ENCODE data around the gene PIM2.
"Not testable (repeated sequence)": the region's sequence is repeated elsewhere in the genome, so short reads cannot be mapped to it uniquely, and the experiment has no call there.

PIM2 gene

DNA sequence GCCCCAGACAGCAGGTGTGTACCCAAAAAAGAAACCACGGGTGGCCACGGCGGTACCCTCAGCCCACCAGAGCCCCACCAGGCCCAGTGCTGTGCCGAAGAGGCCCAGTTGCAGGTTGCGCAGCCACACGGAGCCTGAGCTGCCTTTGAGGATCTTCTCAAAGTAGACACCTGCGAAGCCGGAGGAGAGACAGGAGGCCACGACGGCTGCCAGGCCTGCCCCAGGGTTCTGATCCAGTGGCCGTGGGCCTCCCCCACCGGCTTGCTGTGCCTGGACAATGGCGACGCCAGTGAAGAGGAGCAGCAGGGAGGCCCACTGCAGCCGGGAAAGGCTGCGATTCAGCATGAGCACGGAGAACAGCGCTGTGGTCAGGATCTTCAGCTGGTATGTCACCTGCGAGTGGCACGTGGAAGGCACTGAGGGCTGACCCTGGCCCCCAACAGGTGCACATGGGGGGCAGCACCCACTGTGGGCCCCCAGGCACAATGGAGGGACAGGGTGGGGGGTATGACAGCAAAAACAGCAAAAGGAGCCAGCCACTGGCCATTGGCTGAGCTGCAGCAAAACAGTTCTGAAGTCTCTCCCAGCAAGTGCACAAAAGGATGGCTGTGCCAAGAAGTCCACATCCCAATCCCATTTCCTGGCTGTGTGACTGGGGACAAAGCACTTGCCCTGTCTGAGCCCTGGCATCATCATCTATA, 13.6 kb downstream of the PIM2 start:
- no peak for DNase-seq (ENCODE audit: low spot score)

DNA sequence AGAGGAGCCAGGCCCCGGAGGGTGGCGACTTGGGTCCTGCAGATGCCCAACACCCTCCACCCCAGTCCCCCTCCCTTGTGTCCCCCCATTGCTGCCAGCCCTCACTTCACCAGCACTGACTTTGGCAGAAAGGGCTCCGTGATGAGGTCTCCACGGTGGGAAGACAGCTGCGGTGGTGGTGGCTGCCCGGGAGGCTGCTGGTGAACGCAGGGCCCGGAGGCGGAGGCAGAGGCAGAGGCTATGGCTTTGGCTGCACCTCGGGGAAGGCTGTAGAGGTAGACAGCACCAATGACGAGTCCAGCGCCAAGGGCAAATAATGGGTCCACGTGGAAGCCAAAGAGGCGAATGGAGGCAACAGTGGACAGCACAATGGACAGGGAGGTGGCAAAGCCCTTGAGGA, 14.2 kb downstream of the PIM2 start:
- DNase-seq (ENCODE audit: low spot score): no peak

DNA sequence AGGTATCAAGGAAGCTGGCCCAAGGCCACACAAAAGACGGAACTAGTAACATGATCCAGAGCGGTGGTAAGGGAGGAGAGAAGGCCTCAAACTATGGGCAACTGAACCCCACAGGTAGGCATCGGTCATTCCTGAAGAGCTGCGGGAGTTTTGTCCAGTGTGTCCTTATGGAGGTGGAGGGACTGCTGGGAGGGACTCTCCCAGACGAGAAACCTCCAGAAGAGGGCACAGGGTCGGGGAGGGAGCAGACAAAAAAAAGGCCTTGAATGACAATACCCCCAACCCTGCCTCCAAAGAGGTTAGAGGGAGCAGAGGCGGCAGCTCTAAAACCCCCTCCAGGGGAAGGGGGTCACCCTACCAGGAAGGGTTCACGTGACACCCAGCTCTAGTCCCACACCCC, 14.6 kb downstream of the PIM2 start:
- no peak for DNase-seq (ENCODE audit: low spot score)

DNA sequence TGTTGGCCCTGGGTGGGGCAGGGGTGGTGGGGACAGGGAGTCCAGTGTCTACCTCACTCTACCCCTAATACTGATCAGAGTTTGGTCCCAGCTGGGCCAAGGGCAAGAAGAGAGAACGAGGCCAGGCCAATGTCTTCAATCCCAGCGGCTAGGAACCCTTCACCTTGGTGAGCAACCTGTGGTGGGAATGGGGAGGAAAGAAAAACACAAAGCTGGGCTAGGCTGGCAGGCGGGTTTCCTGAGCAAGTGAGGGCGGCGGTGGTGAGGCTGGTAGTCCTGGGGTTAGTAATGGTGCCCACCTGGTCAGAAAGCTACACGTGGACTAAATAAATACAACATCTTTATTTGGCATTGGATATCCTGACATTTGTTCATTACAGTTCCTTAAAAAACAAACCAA, 15.5 kb downstream of the PIM2 start:
- DNase-seq (ENCODE audit: low spot score): no peak

DNA sequence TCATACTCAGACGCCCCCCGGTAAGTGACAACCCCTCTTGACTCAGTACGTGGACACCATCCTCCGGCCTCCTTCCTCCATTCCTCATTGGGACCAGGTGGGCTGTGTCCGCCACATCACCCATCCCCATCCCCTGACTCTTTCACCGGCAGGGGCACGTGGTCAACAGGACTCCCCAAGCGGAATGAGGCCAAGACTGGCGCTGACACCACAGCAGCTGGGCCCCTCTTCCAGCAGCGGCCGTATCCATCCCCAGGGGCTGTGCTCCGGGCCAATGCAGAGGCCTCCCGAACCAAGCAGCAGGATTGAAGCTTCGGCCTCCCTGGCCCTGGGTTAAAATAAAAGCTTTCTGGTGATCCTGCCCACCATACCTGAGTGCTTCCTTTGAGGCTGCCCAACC, 16.0 kb downstream of the PIM2 start:
- DNase-seq (ENCODE audit: low spot score): no peak

DNA sequence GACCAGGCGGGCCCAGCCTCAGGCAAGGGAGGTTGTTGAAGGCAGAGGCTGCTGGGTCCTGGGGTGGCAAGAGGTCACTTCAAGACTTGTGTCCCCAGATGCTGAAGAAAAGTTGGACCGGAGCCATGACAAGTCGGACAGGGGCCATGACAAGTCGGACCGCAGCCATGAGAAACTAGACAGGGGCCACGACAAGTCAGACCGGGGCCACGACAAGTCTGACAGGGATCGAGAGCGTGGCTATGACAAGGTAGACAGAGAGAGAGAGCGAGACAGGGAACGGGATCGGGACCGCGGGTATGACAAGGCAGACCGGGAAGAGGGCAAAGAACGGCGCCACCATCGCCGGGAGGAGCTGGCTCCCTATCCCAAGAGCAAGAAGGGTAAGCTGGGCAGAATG, 16.7 kb downstream of the PIM2 start:
- no peak for DNase-seq (ENCODE audit: low spot score)

DNA sequence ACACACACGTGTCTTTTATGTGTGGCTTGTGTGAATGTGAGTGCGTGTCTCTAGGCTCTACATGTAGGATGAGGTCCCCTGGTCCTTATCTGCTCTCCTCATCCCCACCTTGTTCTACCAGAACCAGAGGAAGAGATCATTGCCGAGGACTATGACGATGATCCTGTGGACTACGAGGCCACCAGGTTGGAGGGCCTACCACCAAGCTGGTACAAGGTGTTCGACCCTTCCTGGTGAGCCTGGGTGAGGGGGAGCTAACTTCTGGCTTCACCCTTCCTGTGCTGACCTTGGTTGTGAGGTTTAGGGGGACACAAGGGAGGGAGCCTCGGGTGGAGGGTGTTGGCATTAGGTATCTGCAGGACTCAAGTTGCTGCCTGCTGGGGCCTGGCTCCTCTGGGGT, 17.8 kb downstream of the PIM2 start:
- DNase-seq (ENCODE audit: low spot score): no peak

DNA sequence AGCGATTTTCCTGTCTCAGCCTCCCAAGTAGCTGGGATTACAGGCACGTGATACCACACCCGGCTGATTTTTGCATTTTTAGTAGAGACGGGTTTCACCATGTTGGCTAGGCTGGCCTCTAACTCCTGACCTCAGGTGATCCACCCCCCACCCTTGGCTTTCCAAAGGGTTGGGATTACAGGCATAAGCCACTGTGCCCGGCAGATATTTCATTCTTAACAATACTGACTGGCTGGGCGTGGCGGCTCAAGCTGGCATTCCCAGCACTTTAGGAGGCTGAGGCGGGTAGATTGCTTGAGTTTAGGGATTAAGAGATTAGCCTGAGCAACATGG, 19.8 kb downstream of the PIM2 start:
- DNase-seq (ENCODE audit: low spot score): no peak

DNA sequence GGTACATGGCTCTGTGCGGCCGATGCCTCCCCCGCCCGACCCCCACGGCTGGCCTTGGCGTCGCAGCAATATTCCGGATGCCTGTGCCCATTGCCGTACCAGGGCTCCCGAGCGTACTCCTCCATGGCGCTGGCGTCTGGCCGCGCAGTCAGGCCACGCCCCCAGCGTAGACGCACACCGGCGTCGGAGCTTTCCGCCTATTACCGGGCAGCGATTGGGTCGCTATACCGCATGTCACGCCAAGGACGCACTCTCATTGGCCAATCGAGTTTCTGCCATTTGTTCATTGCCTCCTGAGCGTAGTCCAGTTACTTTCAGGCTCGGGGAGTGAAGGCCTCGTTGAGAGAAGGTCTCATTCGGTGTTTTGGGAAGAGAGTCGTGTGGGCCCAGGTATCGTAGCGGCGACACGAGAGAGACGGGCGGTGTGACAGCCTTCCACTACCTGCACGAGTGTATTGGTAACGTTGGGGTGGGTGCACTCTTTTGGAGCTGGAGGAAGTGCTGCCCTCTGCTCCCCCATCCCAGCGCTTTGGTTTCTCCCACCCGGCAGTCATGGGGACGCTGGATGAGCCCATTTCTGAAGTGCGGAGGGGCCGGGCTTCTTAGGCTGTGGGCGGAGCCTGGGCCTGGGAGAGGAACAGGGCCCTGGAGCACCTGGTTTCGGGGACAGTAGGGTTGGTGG, 21.1 kb downstream of the PIM2 start, which contains the start of the genes PQBP1 and TIMM17B:
TSS of gene PQBP1 (plus strand) at position 306 of the 682 bp plus-strand sequence. CDS start 580 bp downstream, outside the sequence.
TSS of gene TIMM17B (minus strand) at position 144 of the 682 bp plus-strand sequence. CDS start at position 125, 19 bp downstream.
- peak; percentile 89 for DNase-seq (ENCODE audit: low spot score)

DNA sequence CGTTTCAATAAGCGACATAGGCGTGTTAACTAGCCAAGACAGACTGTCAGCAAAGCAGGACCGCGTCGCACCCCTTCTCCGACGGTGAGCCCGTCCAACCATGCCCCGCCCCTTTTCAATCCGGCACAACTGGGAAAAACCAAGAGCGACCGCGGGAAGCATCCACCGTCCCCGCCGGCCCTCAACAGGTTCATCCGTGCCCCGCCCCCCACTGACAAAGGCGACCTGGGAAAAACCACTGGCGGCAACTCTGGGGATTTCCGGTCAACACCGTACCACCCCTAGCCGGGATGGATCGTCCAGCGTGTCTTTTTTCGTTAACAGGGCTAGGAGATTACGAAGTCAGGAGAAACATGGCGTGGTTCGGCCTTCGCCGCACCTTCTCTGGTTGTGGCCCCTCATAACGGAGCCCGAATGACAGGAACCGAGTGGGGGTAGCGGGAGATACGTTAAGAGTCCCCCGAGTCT, 21.6 kb downstream of the PIM2 start:
- peak; percentile 76 for DNase-seq (ENCODE audit: low spot score)

DNA sequence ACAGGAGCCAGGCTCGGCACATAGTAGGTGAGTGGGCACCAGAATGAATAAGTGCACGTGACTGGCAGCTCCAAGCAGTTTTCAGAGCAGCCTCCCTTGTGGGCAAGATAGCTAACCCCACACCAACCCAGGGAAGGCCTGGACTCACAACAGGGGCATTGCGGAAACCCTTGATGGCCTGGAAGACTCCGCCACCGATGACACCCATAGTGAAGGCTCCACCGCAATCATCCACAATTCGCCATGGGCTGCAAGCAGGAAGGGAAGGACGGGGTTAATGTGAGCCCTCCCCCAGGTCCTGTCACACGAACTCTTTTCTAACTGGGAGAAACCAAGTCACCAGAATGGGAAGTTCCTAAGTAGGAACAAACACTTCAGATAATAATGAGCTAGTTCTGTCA, 22.2 kb downstream of the PIM2 start:
- no peak for DNase-seq (ENCODE audit: low spot score)

DNA sequence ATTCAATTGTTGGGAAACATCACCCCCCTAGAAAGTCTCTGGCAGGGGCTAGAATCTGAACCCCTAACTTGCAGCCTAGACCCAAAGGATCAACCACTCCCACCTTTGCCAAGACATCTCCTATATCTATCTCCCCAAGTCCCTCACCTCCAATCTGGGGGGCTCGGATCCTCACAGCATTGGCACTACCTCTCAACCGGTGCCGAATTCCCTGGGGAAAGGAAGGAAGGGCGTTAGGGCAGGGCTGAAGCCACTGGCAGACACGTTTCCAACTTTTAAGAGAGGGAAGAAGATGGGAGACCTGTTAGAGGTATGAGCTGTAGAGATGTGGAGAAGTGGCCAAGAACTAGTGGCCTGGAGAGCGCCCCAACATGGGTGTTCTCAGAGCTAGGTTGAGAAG, 23.9 kb downstream of the PIM2 start:
- DNase-seq (ENCODE audit: low spot score): no peak

DNA sequence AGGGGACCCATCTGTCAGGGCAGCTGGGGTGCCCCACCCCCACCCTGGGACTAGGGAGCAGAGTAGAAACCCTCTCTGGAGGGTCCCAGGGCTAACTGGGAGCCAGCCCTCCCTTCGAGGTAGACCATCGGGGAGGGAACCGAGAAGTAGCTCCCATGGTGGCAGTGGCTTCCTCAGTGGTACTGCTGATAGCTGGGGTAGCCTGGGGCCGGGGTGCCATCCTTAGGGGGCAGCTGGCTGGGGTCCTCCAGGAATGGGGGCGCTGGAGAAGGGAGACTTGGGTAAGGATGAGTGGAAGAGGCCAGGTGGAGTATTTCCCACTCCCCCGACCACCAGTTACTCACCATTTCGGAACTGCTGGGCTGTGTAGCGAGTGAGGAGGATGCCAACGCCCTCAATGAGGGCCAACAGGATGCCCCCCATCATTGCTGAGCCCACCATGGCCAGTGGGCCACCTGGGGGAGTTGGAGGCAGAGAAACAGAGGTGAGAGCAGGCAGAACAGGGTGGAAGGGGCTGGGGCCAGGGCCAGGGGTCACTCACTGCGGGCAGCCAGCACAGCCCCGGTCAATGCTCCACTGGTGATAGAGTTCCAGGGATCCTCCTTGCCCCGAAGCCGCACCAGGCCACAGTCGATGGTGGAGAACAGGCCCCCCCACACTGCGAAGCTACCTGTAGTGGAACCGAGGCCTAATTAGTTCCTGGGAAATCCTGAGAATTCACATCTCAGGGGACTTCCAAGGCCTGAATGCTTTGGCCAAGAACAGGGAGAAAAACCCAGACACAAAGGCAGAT, 25.1 kb downstream of the PIM2 start:
- no peak for DNase-seq (ENCODE audit: low spot score)

DNA sequence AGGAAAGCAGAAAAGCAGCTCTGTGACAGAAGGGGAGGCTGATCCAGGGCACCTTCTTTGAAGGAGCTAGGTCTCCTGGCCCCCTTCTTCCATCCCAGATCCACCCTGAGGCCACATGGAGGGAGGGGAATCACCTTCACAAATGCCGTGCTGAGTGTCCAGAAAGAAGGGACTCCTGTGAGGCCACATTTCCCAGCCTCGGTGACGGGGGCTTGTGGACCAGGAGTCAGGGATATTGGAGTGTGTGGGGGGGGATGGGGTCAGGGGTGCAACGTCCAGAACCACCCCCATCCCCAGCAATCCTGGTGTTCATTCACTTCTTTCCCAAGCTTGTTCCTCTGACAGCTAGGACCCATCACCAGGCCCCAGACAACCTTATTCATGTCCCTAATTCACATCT, 25.9 kb downstream of the PIM2 start:
- DNase-seq (ENCODE audit: low spot score): no peak

DNA sequence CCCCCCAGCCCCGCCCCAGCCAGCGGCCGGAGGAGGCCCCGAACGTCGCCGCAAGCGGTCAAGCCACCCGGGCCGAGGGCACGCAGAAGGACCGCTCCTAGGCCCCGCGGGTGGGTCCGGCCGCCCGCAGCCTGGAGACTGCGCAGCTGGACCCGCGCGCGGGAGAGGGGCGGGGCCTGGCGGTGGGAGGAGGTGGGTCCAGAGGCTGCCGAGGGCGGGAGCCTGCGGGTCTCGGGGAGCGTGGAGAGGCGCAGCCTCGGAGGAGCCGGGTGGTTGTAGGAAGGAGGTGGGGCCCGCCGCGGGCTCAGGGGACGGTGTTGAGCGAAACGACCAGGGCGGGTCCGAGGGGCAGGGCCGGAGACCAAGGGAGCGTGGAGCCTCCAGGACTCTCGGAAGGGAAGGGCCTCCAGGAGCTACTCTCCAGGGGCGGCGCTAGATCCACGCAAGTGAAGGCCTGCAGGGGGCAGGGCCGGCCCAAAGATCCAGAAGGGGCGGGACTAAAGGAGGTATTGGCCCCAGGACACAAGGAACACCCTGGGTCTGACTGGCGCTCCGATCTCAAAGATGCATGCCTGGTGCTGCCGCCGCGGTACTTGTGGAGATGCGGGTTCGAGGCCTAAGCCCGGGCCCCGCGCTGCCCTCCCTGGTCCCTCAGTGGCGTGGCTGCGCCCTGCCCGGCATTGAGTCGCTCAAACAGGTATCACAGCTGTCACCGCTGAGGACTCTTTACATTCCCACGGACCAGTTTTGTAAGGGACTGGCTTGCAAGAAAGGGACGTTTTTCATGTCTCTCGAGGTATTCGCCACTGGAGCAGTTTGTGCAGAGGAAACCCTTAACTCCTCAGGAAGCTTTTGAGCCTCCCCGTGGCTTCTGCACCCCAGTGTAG, 27.2 kb downstream of the PIM2 start:
- peak; percentile 78 for DNase-seq (ENCODE audit: low spot score)

DNA sequence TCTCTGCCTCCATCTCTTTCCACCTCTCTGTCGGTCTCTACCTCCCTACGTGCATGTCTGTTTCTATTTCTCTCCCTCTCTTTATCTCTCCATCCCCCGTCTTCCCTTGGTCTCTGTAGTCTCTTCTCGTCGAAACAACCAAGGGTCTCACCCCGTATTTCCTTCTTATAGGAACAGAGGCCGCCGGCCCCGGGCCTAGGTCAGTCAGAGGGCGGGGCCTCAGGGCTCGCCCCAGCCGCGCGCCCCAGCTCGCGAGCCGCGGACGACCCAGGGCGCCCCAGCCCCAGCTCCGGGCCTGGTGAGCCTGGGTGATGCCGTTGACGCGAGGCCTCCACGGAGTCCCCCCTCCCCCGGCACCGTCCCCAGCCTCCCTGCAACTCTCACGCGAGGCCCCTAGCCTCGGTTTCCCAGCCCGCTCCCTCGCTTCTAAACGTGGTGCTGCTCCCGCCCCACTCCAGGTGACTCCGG, 27.9 kb downstream of the PIM2 start:
- no peak for DNase-seq (ENCODE audit: low spot score)

DNA sequence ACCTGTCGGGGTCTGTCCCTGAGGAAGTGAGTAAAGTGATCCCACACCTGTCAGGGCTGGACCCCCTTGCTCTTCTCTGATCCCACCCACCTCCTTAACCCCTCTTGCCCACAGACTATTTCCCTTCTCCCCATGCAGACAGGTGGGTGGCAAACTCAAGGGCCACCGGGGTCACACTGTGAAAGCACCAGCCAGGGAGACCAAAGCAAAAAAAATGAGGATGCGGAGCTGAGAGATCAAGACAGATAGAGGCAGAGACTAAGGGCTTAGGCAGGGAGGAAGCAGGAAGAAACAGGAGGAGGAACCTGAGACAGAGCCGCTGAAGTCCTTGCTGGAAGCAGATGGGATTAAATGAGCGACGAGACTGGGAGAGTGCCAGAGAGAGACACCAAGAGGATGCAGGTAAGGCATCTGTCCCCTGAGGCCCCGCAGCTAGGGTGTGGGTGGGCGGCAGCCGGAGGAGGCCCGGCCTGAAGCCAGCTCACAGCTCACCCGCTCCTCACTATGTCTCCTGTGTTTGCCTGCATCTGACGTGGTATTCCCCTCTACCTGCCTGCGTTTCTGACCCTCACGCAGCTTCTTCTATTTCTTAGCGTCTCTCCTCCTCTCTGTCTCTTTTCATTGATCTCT, 28.4 kb downstream of the PIM2 start:
- DNase-seq (ENCODE audit: low spot score): no peak

DNA sequence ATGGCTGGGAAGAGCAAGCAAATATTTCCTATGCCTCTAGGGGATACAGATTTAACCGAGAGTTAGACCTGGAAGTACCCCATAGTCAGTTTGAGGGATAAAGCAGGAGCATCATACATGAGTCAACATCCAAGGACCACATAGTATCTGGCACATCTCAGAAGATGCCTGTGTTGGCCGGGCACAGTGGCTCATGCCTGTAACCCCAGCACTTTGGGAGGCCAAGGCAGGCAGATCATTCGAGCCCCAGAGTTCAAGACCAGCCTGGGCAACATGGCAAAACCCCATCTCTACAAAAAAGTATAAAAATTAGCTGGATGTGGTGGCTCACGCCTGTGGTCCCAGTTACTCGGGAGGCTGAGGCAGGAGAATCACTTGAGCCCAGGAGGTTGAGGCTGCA, 32.2 kb downstream of the PIM2 start:
- DNase-seq (ENCODE audit: low spot score): not testable (repeated sequence)

DNA sequence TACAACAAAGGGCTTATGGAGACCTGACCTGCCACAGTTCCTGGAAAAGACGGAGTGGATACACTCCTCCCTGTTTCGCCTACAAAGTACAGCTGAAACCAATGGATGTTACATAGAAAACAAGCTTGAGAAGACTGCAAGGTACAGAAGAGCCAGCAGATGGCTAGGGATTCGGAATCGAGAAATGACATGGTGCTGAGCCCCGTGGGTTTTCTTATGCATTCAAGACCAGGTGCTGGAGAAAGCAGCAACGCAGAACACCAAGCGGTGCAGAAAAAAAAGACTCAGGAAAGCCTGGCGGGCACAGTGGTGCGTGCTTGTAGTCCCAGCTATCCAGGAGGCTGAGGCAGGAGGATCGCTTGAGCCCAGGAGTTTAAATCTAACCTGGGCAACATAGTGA, 35.1 kb downstream of the PIM2 start:
- no peak for DNase-seq (ENCODE audit: low spot score)

DNA sequence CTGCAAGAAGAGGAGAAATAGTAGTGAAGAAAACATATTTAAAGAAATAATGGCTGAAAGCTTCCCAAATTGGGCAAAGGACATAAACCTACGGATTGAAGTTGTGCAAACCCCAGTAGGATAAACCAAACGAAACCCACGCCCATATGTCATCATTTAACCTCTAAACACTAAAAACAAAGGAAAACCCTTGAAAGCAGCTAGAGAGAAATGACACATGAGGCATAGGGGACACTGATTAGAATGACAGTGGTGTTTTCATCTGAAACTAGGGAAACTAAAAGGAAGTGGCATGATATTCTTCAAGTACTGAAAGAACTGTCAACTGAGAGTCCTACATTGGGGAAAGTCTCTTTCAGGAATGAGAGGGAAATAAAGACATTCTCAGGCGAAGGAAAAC, 41.9 kb downstream of the PIM2 start:
- not testable (repeated sequence) for DNase-seq (ENCODE audit: low spot score)

DNA sequence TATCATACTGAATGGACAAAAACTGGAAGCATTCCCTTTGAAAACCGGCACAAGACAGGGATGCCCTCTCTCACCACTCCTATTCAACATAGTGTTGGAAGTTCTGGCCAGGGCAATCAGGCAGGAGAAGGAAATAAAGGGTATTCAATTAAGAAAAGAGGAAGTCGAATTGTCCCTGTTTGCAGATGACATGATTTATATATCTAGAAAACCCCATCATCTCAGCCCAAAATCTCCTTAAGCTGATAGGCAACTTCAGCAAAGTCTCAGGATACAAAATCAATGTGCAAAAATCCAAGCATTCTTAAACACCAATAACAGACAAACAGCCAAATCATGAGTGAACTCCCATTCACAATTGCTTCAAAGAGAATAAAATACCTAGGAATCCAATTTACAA, 46.8 kb downstream of the PIM2 start:
- not testable (repeated sequence) for DNase-seq (ENCODE audit: low spot score)

All from left forelimb (tissue), 1 donor.